Pulmonary artery endothelial cell (primary cell): ENCODE data around the gene ARL2. TPM values are rescaled to one million over a fixed set of nuclear protein-coding genes. Genes with fewer than 3 reads are reported as not detected.
A peak's percentile ranks its signal among the peaks of the same experiment; 100 is the strongest.
"Not testable (repeated sequence)": the region's sequence is repeated elsewhere in the genome, so short reads cannot be mapped to it uniquely, and the experiment has no call there.

ENCODE experiments used
- DNase-seq: peaks from one replicate; pipeline ENCODE4 v3.0.0-alpha.2; 2011; ENCODE audit warnings: low read depth, low spot score
- total RNA-seq: library from RNA; depleted of rRNA; stranded (reverse); fragments of >200 nt; gene quantifications from 2 replicates; pipeline ENCODE4 v1.2.3, GENCODE V29; 2014

ARL2 gene
- total RNA-seq = 93.5 and 124 TPM in 2 replicates

DNA sequence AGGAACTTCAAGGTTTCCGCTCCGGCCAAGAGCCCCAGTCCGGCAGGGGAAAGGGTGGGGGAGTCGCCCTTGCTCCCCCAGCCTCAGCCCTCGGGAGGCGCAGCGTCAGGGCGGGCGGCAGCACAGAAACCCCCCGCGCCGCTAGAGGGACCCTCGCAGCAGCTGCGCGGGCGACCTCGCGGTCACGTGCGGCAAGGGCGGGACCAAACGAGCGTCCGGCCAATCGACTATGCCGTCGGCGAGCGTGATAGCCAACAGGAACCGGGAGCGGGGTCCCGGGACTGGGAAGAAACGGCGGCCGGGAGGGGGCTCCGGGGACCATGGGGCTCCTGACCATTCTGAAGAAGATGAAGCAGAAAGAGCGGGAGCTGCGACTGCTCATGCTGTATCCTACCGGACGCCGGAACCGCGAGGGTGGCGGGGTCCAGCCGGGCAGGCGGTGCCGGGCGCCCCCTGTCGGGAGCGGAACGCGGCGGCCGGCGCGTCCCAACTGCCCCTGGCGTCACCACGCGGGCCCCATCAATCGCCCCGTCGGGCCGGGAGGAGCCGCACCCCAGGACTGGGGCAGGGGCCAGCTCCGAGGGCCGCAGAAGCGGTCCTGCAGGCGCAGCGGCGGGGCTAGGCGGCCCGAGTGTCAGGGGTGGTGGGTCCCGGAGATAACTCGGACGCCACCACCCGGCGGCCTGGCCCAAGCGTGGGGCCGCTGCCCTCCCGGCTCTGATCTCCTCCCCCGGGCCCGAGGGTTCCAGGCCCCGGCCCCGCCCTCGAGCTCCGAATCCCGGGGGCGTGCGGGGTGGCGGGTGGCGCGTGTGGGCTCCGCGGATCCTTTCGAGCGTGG lies at the start of gene ARL2:
Gene ARL2 (plus strand): TSS at position 273 of the 838 bp plus-strand sequence. CDS start 48 bp downstream, at position 321.
- peak; percentile 59 for DNase-seq

DNA sequence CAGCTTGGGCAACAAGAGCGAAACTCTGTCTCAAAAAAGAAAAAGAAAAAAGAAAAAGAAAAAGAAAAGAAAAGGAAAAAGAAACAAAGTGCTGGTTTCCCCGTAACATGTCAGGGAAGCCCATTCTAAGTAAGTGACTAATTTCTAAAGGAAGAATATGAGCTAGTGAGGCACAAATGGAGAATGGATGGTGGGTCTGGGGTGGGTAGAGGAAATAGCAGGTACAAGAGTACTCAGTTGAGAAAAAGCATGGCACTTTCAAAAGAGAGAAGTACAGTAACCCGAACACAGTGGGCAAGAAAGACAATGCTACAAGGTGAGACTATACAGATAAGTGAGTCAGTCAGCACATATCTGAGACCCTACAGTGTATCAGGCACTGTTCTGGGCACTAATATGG lies 46.6 kb upstream of the ARL2 start:
- DNase-seq = no peak

DNA sequence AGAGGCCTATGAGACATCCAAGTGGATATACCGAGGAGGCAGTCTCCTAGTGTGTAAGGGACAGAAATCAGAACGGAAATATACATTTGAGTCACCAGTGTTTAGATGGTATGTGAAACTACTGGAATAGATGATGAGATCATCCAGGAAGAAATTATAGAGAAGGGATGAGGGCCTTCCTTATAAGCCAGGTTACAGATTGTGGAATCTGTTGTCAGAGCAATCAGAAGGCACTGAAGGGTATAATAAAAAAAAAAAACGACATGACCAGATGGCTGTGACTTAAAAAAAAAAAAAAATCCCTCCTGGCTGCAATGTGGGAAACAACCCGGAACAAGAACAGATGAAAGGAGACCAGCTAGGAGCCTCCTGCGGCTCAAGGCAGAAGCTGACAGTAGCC lies 44.8 kb upstream of the ARL2 start:
- DNase-seq = no peak

DNA sequence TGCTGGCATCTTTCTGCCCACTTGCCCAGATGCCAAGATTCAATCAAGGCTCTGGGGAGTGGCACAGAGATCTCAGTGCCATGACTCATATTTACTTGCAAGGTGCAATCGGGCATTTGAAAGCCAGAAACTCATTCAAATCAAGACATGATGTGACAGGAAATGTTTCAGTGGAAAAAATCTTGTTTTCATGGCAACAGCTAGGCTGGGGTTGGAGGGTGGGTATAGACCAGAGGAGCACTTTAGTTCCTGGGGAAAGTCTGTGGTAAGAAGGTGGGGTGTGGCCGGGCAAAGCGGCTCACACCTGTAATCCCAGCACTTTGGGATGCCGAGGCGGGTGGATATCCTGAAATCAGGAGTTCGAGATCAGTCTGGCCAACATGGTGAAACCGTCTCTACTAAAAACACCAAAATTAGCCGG lies 43.2 kb upstream of the ARL2 start:
- DNase-seq = no peak

DNA sequence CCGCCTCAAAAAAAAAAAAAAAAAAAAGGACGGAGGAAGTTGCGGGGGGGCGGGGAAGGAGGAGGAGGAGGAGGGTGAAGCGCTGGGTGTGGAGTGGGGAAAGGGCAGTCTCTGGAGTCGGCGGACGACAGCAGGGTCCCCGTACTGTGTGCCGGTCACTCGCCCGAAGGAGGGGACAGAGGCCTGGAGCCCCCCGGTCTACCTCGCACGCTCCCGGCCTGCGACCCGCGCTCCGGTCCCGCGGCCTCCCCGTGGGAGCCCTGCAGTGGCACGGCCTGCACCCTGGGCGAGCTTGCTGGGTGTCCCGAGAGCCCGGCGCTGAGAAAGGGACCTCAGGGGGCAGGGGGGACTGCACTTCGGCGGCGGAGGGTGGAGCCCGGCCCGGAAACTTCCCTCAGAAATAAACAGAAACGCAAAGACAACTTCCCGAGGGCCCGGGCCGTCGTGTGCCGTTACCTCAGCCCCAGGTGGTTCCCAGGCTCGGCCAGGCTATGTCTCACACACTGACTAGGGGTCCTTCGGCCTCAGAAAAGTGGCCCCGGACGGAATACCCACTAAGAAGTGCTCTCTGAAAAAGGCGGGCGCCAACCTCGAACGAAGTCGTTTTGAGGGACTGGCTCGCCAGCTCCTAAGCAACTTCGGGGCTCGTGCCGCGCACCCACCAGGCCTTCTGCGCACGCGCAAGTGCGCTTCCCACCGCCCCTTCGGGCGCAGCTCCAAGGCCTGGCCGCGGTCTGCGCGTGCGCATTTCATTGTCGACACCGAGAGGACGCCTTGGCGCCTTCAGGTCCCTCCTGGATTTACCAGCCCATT lies 42.3 kb upstream of the ARL2 start, which contains the start of gene MAJIN:
Gene MAJIN (minus strand): TSS at position 688 of the 813 bp plus-strand sequence. CDS start 12,703 bp downstream, outside the sequence.
- DNase-seq = peak; percentile 24

DNA sequence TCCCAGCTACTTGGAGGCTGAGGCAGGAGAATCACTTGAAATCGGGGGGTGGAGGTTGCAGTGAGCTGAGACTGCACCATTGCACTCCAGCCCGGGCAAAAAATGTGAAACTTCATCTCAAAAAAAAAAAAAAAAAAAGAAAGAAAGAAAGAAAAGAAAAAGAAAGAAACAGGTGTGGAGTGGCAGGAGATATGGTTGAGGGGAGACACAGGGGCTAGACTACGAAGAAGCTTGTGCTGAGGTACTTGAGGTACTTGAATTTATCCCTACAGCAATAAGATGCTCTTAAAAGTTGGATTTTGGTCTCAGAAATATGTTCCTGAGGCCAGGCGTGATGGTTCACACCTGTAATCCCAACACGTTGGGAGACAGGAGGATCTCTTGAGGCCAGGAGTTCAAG lies 39.8 kb upstream of the ARL2 start:
- DNase-seq = no peak

DNA sequence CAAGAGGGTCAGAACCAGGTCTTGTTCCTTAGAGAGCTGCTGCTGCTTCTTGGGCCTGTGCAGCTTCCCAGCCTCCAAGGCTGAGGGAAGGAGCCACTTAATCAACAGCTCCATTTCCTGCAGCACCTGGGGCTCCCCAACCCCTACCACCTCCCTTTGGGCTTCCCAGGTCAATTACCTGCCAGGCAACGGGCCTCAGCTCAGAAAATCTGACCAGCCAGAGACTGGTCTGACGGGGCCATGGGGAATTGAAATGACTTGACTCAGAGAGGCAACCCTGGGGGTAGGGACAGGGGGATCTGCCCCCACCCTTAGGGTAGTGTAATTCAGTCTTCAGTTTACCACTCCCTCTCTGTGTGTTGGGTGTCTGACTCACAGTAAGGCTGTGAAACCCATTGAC lies 37.3 kb upstream of the ARL2 start:
- no peak for DNase-seq

DNA sequence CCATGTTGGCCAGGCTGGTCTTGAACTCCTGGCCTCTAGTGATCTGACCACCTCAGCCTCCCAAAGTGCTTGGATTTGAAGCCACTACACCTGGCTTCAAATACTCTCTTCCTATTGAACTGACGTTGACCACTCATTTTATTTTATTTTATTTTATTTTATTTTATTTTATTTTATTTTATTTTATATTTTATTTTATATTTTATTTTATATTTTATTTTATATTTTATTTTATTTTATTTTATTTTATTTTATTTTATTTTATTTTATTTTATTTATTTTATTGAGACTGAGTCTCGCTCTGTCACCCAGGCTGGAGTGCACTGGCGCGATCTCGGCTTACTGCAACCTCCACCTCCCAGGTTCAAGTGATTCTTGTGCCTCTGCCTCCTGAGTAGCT lies 30.6 kb upstream of the ARL2 start:
- DNase-seq = not testable (repeated sequence)

DNA sequence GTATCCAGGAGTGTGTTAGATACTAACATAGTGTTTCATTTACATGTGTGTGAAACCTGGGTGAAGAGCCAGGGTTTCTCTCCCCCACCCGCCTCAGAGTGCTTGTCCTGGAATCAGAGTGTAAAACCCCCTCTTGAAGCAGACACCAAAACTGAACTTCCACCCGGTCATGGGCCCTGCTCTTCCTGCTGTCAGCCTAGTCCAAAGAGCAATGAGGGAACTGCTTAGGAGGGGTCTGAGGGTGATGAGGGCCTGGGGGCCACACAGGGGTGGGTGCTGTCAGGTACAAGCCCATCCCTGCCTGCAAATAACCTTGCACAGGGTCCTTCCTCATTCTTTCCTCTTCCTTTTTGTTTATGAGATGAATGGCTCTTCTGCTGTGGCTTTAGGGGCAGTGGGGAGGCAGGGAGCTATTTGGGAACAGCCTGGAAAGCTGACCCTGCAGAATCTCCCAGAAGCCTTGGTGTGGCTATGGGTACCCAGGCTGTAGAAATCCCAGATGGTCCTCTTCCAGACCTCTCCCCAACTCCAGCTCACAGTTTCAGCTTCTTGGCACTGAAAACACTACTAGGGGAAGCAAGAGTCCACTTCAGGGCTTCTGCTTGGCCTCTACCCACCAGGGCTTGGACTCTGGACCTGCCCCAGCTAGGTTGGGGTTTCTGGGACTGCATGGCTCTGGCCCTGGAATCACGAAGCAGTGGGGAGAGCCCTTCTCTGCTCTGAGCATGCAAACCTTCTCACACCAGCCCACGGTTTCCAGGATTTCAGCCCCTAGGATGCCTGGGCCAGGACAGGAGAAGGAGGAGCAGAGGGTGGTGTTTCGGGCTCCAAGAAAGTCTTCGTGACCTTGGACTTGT lies 25.7 kb upstream of the ARL2 start:
- DNase-seq = no peak

DNA sequence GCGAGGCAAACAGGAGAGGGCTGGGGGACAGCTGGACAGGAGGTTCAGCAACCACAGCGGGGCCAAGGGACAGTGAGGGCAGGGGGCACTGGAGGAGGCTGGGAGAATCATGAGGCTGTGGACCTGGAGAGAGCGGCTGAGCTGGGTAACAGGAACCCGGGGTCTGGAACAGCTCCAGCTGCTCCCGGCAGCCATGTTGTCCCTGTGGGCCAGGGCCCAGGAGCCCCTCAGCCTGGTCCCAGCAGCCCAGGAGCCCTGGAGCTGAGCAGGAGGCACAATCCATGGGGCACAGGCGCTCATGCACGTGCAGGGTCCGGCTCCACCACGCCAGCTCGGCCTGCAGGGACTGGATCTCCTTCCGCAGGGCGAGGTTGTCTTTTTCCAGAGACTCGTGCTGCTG lies 24.5 kb upstream of the ARL2 start:
- no peak for DNase-seq

DNA sequence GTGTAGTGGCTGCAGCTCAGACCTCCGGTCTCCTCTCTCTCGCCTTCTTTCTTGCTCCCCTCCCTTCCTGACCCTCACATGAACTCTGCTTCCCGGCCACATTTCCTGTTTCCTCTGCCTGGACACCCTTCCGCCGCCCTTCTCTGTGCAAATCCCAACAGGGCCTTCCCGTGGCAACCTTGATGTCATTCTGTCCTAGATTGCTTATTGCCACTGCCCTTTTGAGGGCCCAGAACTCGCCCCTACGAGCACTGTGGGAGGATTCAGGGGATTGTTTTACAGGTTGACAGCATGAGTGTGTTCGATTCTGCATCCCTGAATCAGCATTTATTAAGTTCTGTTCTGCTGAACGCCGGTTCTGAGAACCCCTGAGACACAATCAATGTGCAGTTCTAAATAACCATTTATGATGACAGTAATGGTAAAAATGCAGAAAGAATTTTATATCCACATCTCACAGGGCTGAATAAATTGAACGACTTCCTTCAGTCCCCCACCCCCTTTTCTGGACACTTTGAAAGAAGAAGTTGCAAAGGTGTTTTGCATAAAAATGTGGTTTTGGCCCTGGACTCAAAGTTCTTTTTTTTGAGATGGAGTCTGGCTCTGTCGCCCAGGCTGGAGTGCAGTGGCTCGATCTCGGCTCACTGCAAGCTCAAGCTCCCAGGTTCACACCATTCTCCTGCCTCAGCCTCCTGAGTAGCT lies 23.6 kb upstream of the ARL2 start:
- no peak for DNase-seq

DNA sequence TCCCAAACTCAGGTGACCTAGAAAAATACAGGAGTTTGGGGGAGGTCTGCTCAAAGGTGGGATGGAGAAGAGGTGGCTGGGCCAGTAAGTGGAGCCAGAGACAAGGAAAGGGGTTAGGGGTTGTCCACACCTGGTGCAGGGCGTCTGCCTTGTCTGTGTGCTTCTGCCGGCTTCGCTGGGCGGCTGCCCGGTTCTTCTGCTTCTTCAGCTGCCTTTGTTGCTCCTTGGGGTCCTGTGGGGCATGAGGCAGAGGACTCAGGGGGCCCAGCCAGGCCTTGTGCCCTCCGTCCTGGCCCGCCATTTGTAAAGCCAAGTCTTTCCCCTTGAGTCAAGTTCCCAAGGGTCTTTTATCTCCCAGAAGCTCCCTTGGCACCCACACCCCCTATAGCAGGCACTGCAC lies 19.6 kb upstream of the ARL2 start:
- no peak for DNase-seq

DNA sequence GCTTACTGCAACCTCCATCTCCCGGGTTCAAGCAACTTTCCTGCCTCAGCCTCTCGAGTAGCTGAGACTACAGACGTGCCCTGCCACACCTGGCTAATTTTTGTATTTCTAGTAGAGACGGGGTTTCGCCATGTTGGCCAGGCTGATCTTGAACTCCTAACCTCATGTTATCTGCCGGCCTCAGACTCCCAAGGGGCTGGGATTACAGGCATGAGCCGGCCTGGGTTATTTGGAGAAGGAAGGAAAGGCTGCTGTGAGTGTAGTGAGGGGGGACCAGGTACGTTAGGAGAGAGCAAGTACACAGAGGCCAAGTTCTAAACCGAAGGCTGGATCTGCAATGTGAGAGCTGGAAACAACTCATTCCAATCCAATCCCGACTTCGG lies 17.6 kb upstream of the ARL2 start:
- DNase-seq = no peak

DNA sequence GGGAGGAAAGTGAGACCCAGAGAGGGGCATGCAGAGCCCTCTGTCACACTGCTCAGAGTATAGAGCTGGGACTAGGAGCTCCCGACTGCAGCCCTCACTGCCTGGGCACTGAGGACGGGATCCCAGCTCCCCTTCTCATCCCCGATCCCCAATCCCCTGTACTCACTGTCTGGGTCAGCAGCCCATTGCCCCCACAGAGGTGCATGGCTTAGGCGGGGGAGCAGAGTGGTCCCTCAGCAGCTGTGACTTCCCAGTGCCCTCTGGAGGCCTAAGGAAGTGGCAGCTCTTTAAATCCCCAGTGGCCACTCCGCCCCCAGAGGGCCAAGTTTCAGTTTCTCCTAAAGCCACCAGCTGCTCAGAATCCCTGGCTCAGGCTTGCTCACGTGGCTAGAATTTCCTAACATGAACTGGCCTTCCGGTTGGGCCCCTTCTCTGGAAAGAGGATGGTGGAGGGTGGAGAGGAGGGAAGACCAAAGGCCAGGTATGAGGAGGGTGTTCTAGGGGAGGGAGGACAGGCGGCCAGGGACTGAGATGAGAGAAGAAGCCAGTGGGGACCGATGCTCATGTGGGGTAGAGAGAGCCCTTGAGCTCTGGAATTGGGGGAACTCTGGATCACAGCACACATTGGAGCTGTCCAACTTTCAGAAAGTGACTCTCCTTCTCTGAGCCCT lies 17.1 kb upstream of the ARL2 start, which contains the start of gene BATF2:
Gene BATF2 (minus strand): TSS at position 262 of the 671 bp plus-strand sequence. CDS start 57 bp downstream, at position 205.
- DNase-seq = peak; percentile 32

DNA sequence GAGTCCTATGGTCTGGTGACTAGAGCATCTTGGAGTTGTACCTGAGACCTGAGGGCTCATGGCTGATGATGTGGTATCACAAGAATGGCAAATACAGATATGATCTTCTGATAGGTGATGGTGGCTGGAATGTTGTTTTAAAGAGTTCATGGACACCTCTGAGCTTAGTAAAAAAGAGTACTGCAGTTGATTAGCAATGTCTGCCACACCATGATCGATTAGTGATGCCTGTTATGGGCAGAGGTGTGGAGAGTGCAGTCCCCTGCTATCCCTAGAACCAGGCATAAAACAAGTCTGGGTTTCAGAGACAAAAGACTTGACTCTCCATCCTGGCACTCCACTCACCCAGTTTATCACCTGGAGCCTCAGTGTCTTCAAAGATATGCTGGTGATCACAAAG lies 15.8 kb upstream of the ARL2 start:
- DNase-seq = no peak

DNA sequence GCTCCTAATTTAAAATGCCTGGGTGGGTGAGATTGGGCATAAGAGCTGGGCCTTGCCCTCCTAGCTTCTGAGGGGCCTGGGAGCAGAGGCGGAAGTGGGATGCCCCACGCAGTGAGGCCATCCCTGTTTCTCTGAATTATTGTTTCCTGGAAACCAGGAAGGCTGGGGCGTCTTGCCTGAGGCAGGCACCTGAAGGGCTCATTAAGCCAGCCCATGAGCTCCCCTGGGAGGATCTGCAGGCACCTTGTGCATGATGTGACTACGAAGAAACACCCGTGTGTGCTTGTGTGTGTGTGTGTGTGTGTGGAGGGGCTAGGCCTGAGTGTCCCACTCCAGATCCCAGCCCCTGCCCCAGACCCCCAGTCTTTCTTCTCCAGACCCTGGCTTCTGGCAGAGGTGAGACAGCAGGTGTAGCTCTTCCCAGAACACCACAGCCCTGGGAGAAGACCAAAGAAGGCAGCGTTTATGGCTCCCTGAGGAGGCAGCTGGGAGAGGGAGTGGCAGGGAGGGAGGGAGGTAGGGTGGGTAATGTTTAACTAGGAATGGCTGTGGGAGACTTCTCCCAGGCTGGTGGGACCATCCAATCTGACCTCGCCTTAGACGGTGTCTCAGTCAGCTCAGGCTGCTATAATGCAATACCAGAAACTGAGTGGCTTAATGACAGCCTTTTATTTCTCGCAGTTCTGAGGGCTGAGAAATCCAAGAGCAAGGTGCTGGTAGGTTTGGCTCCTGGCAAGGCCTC lies 15.1 kb upstream of the ARL2 start:
- no peak for DNase-seq

DNA sequence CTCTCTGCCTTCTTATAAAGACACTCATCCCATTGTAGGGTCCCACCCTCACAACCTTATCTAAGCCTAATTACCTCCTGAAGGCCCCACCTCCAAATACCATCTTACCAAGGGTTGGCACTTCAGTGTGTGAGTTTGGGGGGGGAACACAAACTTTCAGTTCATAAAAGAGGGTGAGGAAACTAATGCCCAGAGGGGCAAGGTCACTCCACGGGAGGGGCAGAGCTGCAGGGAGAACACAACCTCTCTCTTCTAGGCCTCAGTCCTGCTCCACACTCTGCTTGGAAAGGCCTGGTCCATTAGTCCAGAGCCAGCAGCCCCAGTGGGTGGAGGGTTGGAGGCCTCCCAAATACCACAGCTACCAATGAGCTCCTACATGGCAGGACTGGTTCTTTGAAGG lies 14.5 kb upstream of the ARL2 start:
- no peak for DNase-seq

DNA sequence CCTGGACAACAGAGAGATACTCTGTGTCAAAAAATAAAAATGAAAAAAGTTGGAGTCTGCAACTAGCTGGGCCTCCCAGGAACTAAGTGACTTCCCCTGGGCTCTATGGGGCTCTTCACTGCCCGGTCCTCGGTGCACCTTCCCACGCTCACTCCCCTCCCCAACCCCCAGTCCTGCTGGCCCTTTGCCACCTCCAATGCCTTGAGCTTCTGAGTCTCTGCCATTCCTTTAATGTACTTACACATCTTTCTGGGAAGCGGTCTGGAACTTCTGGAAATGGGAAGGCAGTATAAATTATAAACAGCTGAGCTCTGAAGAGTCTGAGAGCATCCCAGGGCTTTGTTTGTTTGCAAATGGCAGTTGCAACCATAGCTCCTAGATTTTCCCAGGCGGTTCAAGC lies 11.3 kb upstream of the ARL2 start:
- DNase-seq = no peak

DNA sequence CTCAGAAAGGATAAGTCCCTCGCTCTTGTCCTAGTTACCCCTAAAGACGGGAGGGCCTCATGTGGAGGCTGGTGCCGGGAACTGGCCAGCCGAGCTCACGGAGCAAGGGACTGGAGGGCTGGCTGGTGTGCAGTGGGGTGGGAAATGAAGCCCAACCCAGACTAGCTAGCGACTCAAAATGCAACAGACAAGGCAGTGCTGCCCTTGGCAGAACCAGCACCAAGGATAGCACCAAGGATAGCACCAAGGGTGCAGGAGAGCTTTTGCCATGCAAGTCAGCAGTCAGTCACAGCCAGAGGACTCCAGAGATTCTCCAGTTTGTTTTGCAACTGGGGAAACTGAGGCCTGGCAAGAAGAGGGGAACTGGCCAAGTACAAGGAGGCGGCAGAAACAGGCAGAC lies 10.7 kb upstream of the ARL2 start:
- no peak for DNase-seq

DNA sequence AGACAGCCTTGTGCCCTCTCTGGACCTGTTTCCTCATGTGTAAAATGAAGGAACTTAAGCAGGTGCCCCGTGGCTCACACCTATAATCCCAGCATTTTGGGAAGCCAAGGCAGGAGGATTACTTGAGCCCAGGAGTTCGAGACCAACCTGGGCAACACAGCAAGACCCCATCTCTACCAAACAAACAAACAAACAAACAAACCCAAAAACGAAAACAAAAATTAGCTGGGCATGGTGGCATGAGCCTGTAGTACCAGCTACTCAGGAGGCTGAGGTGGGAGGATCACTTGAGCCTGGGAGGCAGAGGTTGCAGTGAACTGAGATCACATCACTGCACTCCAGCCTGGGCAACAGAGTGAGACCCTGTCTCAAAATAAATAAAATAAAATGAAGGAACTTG lies 10.0 kb upstream of the ARL2 start:
- not testable (repeated sequence) for DNase-seq
